ENCODE data around the gene MRPL49. TPM values are rescaled to one million over a fixed set of nuclear protein-coding genes. Genes with fewer than 3 reads are reported as not detected.
"Not testable (repeated sequence)": the region's sequence is repeated elsewhere in the genome, so short reads cannot be mapped to it uniquely, and the experiment has no call there.

MRPL49 gene
- total and polyA plus RNA-seq, 2 of the 13 experiments (the other 11 are each of a cell fraction or from before 2014, with no cell fraction given): 39.2 to 53.3 TPM

DNA sequence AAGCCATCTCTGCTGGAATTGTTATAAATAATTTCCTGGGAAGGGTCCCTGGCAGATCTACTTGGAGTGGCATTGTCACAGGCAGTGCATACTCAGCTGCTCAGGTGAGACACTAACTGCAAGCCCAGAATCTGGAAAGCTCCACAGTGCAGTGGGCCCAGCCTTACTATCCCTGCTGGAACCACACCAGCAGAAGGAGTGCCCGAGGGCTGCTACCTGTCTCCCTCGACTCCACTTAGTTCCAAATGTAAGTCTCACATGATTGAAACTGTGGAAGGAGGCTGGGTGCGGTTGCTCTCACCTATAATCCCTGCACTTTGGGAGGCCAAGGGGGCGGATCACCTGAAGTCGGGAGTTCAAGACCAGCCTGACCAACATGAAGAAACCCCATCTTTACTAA is 26.5 kb downstream of the MRPL49 start:
- no TSS peak for BruUV-seq (replicated peaks)
- no peak for FAIRE-seq
- H3K4me3 ChIP-seq (replicated peaks in 1 of 3; ENCODE audit: insufficient read depth in 1 of 3, low read depth in 2 of 3, low read length in 3 of 3): no peak overlapping the region
- POLR2A ChIA-PET: interaction anchor here (1.8 kb wide), 1 partner anchor 13 kb away, joined by 13 read pairs; no protein-coding TSS in a partner anchor
- DNase-seq (ENCODE audit: low spot score): no peak
- in situ Hi-C loops (cut with HindIII; ENCODE audit: extremely low pct_ligation_motif_present, low pct_unique_long_range_greater_than_20kb) (no loop called here), intact Hi-C loops (cut with micrococcal nuclease; ENCODE audit: unreplicated experiment) (no loop called here)
- no peaks in the 10 kb centered on the region for H3K36me3 ChIP-seq (replicated peaks in 1 of 2; ENCODE audit: control insufficient read depth in 1 of 2, insufficient read depth in 2 of 2, low read length in 2 of 2)
- H3K27me3 ChIP-seq (ENCODE audit: control insufficient read depth in 1 of 2, insufficient read depth in 2 of 2, low read length in 2 of 2): no peaks in the 10 kb centered on the region
- no peak overlapping the region for H3K27ac ChIP-seq (ENCODE audit: extremely low read length, insufficient read depth, low read length)
- TF ChIP-seq SYNCRIP (IDR thresholded peaks at IDR 0.05; ENCODE audit: insufficient read depth, low read depth, low read length): no peak
- TF ChIP-seq, protein P1, sequence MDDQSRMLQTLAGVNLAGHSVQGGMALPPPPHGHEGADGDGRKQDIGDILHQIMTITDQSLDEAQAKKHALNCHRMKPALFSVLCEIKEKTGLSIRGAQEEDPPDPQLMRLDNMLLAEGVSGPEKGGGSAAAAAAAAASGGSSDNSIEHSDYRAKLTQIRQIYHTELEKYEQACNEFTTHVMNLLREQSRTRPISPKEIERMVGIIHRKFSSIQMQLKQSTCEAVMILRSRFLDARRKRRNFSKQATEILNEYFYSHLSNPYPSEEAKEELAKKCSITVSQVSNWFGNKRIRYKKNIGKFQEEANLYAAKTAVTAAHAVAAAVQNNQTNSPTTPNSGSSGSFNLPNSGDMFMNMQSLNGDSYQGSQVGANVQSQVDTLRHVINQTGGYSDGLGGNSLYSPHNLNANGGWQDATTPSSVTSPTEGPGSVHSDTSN (CRISPR knock-in tag; IDR thresholded peaks at IDR 0.05; ENCODE audit: borderline replicate concordance): no peak
- no peak for TF ChIP-seq TARDBP (CRISPR knock-in tag; IDR thresholded peaks at IDR 0.05)
- no peak for TF ChIP-seq ZNF329 (CRISPR knock-in tag; IDR thresholded peaks at IDR 0.05; ENCODE audit: low read depth)
- TF ChIP-seq ZNF17 (CRISPR knock-in tag; IDR thresholded peaks at IDR 0.05): no peak
- no peak for TF ChIP-seq ZNF460 (CRISPR knock-in tag; IDR thresholded peaks at IDR 0.05; ENCODE audit: borderline replicate concordance)
- TF ChIP-seq, protein P2, sequence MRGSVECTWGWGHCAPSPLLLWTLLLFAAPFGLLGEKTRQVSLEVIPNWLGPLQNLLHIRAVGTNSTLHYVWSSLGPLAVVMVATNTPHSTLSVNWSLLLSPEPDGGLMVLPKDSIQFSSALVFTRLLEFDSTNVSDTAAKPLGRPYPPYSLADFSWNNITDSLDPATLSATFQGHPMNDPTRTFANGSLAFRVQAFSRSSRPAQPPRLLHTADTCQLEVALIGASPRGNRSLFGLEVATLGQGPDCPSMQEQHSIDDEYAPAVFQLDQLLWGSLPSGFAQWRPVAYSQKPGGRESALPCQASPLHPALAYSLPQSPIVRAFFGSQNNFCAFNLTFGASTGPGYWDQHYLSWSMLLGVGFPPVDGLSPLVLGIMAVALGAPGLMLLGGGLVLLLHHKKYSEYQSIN (CRISPR knock-in tag; IDR thresholded peaks at IDR 0.05; ENCODE audit: borderline replicate concordance): no peak
- no peak overlapping the region for H2AFZ ChIP-seq (ENCODE audit: low read length)
- no peak overlapping the region for H3K4me2 ChIP-seq (ENCODE audit: low read depth, low read length)
- WGBS (ENCODE audit: low lambda C conversion rate): 66% methylated on average over 4 of the region's 5 CpGs
- H3K9ac ChIP-seq (ENCODE audit: insufficient read depth, low read depth, low read length): no peak overlapping the region
- H4K20me1 ChIP-seq (ENCODE audit: insufficient read depth, low read length): no peaks in the 10 kb centered on the region
- H3K79me2 ChIP-seq (ENCODE audit: insufficient read depth, low read length): no peaks in the 10 kb centered on the region
- no peak for ATAC-seq
- H3K9me3 ChIP-seq (ENCODE audit: low read length): peaks cover 5% of the 10 kb centered on the region; the same call in 1 of the 2 replicates
- H3K4me1 ChIP-seq (ENCODE audit: insufficient read depth, low read length): peaks cover 48% of the 10 kb centered on the region
- CTCF ChIA-PET (ENCODE audit: low intra/inter-chr PET ratio, low total read pairs): no interaction called here

DNA sequence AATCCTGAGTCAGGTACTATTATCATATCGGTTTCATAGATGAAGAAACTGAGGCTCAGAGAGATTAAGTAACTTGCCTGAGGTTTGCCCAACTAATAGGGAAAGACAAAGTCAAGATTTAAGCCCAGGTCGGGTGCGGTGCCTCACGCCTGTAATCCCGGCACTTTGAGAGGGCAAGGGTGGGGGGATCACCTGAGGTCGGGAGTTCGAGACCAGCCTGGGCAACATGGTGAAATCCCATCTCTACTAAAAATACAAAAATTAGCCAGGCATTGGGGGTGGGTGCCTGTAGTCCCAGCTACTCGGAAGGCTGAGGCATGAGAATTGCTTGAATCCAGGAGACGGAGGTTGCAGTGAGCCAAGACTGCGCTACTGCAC is 28.0 kb downstream of the MRPL49 start:
- DNase-seq (ENCODE audit: low spot score); H3K4me2 ChIP-seq (ENCODE audit: low read depth, low read length); H3K79me2 ChIP-seq (ENCODE audit: insufficient read depth, low read length); H2AFZ ChIP-seq (ENCODE audit: low read length); H3K4me3 ChIP-seq (replicated peaks in 1 of 3; ENCODE audit: insufficient read depth in 1 of 3, low read depth in 2 of 3, low read length in 3 of 3); intact Hi-C loops (cut with micrococcal nuclease; ENCODE audit: unreplicated experiment); FAIRE-seq; ATAC-seq; H3K9ac ChIP-seq (ENCODE audit: insufficient read depth, low read depth, low read length); H3K9me3 ChIP-seq (ENCODE audit: low read length); H3K27ac ChIP-seq (ENCODE audit: extremely low read length, insufficient read depth, low read length); BruUV-seq (replicated peaks); H3K27me3 ChIP-seq (ENCODE audit: control insufficient read depth in 1 of 2, insufficient read depth in 2 of 2, low read length in 2 of 2); CTCF ChIA-PET (ENCODE audit: low intra/inter-chr PET ratio, low total read pairs); in situ Hi-C loops (cut with HindIII; ENCODE audit: extremely low pct_ligation_motif_present, low pct_unique_long_range_greater_than_20kb); H3K36me3 ChIP-seq (replicated peaks in 1 of 2; ENCODE audit: control insufficient read depth in 1 of 2, insufficient read depth in 2 of 2, low read length in 2 of 2); POLR2A ChIA-PET; H4K20me1 ChIP-seq (ENCODE audit: insufficient read depth, low read length): not testable (repeated sequence)
- H3K4me1 ChIP-seq (ENCODE audit: insufficient read depth, low read length): peaks cover 44% of the 10 kb centered on the region
- WGBS (ENCODE audit: low lambda C conversion rate): 75% methylated on average over 10 of the region's 10 CpGs

Measured in HepG2 (cell line).